Spinal cord (tissue), 10 donors: Measurements from ENCODE around the gene USP22. TPM values are rescaled to one million over a fixed set of nuclear protein-coding genes. Genes with fewer than 3 reads are reported as not detected.
A peak's percentile ranks its signal among the peaks of the same experiment; 100 is the strongest.

Source experiments
- DNase-seq, 6 donors: peaks; one replicate each; pipeline versions ENCODE4 v3.0.0 to v3.0.0-alpha.2; 2013 to 2015; ENCODE audit warnings: low spot score in 6 of 6, low read depth in 4 of 6
- H3K27ac ChIP-seq: one replicate; pipeline ENCODE4 v1.5.1; 2013; ENCODE audit warnings: low read depth, low read length, control low read depth
- H3K27me3 ChIP-seq: one replicate; pipeline ENCODE4 v1.6.1; 2013; ENCODE audit warnings: low read length; ENCODE audit not compliant: control insufficient read depth, insufficient read depth
- H3K36me3 ChIP-seq: one replicate; pipeline ENCODE4 v1.6.1; 2013; ENCODE audit warnings: low read length; ENCODE audit not compliant: control insufficient read depth, insufficient read depth
- H3K4me1 ChIP-seq: one replicate; pipeline ENCODE4 v1.6.1; 2013; ENCODE audit warnings: low read length; ENCODE audit not compliant: control insufficient read depth, insufficient read depth
- H3K4me3 ChIP-seq: one replicate; pipeline ENCODE4 v1.5.1; 2013; ENCODE audit warnings: low read depth, low read length, control low read depth
- H3K9me3 ChIP-seq: one replicate; pipeline ENCODE4 v1.6.1; 2013; ENCODE audit warnings: low read length; ENCODE audit not compliant: control insufficient read depth, insufficient read depth
- WGBS: methylation state at CpG from one replicate; pipeline ENCODE4 v1.1.5; 2013; ENCODE audit warnings: missing lambda C conversion rate; ENCODE audit not compliant: insufficient coverage; 5-methylcytosine and 5-hydroxymethylcytosine counted together
- polyA plus RNA-seq, 2 donors: library from polyadenylated mRNA; unstranded; fragments of 120-200 nt; gene quantifications; one replicate each; pipeline ENCODE4 v1.2.1, GENCODE V29; 2013; ENCODE audit not compliant: insufficient read length in 2 of 2
- total RNA-seq, 2 donors: library from RNA; depleted of rRNA in 1 of 2; stranded (reverse); fragments of 120-200 nt in 1 of 2; fragments of >200 nt in 1 of 2; gene quantifications; one replicate each; pipeline versions ENCODE4 v1.2.3 to v1.2.4, GENCODE V29; 2013 to 2014
- donor health status: healthy.

Gene USP22
- total and polyA plus RNA-seq, 4 donors: 192 to 331 (median 279) TPM

DNA sequence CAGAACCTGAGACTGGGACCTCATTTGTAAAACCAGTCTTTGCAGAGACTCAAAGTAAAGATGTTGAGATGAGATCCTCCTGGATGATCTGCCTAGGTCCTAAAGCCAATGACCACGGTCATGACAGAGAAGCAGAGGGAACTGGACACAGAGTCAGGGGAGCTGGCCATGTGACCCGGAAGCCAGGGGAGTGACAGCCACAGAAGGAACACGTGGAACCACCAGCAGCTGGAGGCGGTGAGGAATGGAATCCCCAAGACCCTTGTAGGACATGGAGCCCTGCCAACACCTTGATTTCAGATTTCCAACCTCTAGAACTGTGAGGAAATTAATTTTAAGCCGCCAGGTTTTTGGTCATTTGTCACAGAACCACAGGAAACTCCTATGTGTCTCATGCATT lies 37.0 kb downstream of the USP22 start:
- Histone ChIP-seq H3K27ac (no peak overlapping the region), H3K27me3 (no peaks in the 10 kb centered on the region), H3K9me3 (no peaks in the 10 kb centered on the region), H3K4me1 (peaks cover 57% of the 10 kb centered on the region), H3K36me3 (peaks cover 90% of the 10 kb centered on the region), H3K4me3 (no peak overlapping the region)
- 82% methylated on average over 5 of the region's 5 CpGs for WGBS
- DNase-seq: no peak

GRCh38 chr17:21005367-21005766 lies 37.4 kb downstream of the USP22 start:
- Histone ChIP-seq H3K27me3 (no peaks in the 10 kb centered on the region), H3K4me3 (no peak overlapping the region), H3K4me1 (peaks cover 61% of the 10 kb centered on the region), H3K9me3 (no peaks in the 10 kb centered on the region), H3K27ac (no peak overlapping the region), H3K36me3 (peaks cover 90% of the 10 kb centered on the region)
- no peak for DNase-seq
- 83% methylated on average over 1 of the region's 4 CpGs for WGBS

DNA sequence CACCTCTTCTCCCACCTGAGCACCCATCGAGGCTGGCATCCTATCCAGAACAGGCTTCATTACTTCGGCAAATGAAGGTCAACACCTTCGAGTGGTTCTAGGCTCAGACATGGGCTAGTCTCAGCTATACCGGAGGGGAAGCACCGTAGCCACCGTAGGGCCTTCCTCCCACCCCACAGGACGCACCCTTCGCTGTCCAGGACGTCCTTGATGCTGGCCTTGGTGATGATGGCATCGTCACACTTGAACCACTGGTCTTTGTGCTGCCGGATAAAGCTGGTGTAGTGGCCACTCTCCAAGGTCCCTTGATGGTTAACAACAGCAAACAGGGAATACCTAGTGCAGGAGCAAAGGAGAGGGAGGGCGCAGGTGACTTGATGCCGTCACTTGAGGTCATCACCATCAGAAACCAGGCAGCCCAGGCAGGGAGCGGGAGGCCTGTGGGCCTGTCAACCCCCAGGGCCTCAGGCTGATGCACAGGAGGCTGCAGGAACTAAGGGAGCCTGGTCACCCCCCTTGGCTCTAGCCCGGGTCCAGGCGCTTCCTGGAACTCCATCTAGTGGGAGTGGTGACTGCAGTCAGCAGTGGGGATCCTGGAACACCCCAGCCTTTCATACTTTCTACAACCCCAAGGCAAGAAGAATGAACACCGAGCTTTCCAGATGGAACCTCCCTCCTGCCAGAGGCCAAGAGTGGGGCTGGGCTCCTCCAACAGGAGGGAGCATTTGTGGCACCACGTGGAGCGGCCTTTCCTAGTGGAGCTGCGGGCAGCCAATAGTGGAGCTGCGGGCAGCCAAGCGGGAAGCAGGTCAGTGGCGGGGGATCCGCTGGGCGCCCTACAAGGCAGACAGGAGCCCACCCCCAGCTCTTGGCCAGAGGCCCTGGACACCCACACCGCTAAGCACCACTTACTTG lies 38.5 kb downstream of the USP22 start:
- H3K27ac ChIP-seq: no peak overlapping the region
- 80% methylated on average over 15 of the region's 26 CpGs for WGBS
- no peak overlapping the region for H3K4me3 ChIP-seq

DNA sequence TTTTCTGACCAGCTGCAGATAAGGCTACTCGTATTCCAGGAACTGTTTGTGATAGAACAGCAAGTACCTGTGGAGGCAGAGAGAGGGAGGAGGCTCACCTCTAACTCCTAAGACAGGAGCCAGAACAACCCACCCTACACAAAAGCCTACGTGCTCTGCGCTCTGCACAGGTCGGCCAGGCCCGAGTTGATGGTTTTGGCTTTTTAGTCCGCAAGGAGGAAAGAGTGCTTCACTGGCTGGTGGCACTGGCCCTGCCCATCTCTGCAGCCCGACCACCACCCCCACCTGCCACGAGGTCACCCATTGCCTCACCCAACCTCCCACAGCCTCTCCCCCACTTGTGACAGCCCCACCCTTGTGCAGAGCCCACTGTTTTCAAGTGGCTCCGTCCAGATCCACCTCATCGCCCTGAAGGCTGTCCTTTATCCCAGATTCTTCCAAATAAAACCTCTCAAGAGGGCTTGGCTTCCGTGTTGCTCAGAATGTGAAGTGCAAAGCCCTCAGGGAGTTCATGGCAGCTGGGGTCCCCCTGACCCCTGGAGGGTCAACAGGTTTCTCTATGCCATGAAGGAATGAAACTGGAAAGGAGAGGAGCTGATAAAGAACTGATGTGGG lies 39.7 kb downstream of the USP22 start:
- no peak overlapping the region for H3K27ac ChIP-seq
- H3K36me3 ChIP-seq: peaks cover 87% of the 10 kb centered on the region
- peaks cover 72% of the 10 kb centered on the region for H3K4me1 ChIP-seq
- 91% methylated on average over 10 of the region's 11 CpGs for WGBS
- no peak for DNase-seq
- H3K9me3 ChIP-seq: no peaks in the 10 kb centered on the region
- H3K27me3 ChIP-seq: no peaks in the 10 kb centered on the region
- no peak overlapping the region for H3K4me3 ChIP-seq

More for the DNA sequence above, 38.5 kb downstream of the USP22 start:
- Histone ChIP-seq H3K36me3 (peaks cover 90% of the 10 kb centered on the region), H3K9me3 (no peaks in the 10 kb centered on the region), H3K27me3 (no peaks in the 10 kb centered on the region), H3K4me1 (peaks cover 71% of the 10 kb centered on the region)
- no peak for DNase-seq

GRCh38 chr17:21002309-21003006 lies 40.4 kb downstream of the USP22 start:
- peaks cover 74% of the 10 kb centered on the region for H3K4me1 ChIP-seq
- H3K9me3 ChIP-seq: no peaks in the 10 kb centered on the region
- peak overlapping the region; percentile 50 for H3K27ac ChIP-seq
- 93% methylated on average over 14 of the region's 26 CpGs for WGBS
- no peak overlapping the region for H3K4me3 ChIP-seq
- DNase-seq: no peak
- no peaks in the 10 kb centered on the region for H3K27me3 ChIP-seq
- peaks cover 89% of the 10 kb centered on the region for H3K36me3 ChIP-seq

DNA sequence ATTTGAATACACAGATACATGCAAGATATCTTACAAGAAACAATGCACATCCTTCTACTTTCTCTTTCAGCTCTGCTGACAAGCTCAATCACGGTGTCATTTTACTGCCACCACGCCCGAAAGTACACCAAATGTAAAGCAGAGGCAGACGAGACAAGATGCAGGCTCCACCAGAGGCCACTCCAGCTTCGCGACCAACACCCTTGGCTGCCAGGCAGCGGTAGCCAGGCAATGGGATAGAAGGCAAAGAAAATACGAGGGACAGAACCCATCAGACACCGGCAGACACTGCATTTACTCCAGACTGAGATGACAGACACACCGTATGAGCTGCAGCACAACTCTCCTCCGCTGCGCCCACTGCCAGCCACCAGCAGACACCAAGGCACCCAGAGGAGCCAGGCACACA lies 41.0 kb downstream of the USP22 start:
- Histone ChIP-seq H3K27me3 (no peaks in the 10 kb centered on the region), H3K27ac (peak overlapping the region; percentile 50), H3K9me3 (no peaks in the 10 kb centered on the region), H3K4me1 (peaks cover 75% of the 10 kb centered on the region), H3K4me3 (no peak overlapping the region), H3K36me3 (peaks cover 89% of the 10 kb centered on the region)
- 53% methylated on average over 12 of the region's 12 CpGs for WGBS
- peak in 1 of 6 donors; percentile 38 for DNase-seq

DNA sequence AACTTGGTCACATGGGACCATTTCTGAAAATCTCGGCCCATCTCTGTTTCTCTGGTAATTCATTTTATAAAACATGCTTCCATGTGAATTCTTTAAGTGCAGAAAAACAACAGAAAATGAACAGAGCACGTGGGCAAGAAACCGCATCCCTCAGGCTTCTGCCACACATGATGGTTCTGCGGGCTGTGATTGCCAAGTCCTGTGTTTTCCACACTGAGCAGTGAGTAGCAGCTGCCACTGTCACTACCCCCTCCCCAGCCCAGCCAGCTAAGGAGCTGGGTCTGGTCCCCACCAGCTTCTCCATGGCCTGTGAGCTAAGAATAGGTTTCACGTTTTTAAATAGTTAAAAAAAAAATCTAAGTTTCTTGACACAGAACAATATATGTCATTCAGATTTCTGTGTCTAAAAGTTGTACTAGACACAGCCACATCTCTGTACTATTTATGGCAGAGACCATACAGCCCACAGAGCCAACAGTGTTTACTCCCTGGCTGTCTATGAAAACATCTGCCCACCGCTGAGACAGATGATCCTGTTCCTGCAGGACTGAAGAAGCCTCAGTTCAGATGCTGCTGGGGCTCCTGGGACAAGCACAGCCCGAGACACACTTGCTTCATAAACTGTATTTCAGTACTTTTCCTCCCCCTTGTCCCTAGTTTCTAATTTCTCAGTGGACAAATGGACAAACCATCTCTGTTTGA lies 41.5 kb downstream of the USP22 start:
- H3K27ac ChIP-seq: peak overlapping the region; percentile 47
- H3K36me3 ChIP-seq: peaks cover 91% of the 10 kb centered on the region
- DNase-seq: peak in 2 of 6 donors; percentile 46 to 69
- no peaks in the 10 kb centered on the region for H3K9me3 ChIP-seq
- 33% methylated on average over 5 of the region's 7 CpGs for WGBS
- no peak overlapping the region for H3K4me3 ChIP-seq
- no peaks in the 10 kb centered on the region for H3K27me3 ChIP-seq
- H3K4me1 ChIP-seq: peaks cover 75% of the 10 kb centered on the region

DNA sequence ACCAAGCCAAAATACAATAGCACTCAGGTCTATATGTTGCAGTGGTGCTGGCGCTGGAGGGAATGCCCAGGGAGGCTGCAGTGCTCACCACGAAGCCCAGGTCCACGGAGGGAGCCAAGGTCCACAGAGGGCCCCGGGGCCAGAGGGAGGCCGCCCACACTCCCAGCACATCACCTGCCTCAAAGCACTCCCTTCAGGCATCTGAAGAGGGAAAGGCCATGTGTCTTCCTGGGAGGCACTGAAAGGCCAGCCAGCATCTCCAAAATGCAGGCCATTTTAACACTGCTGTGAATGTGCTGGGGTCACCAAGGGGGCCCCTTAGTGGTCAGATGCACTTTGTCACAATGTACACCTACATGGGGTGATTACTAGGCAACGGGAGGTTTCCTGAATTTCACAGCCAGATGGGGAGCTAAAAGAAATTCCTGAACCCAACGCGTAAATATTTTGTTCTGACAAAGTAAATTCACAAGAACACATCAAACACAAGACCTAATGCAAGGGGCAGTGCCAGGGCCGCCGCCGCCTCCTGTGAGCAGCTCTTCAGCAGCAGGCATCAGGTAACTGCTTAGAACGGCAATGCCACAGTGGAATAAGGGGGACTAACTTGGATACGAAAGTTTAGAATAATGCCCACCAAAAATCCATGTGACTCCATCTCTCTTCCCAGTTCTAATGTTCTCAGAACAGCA lies 42.8 kb downstream of the USP22 start:
- Histone ChIP-seq H3K9me3 (no peaks in the 10 kb centered on the region), H3K4me1 (peaks cover 66% of the 10 kb centered on the region), H3K27ac (peak overlapping the region; percentile 52), H3K36me3 (peaks cover 85% of the 10 kb centered on the region), H3K4me3 (no peak overlapping the region), H3K27me3 (no peaks in the 10 kb centered on the region)
- DNase-seq: no peak
- WGBS: 92% methylated on average over 6 of the region's 13 CpGs
